NCI-H1694 treated with DMSO at 0.1 percent for 48 hours (cell line): ENCODE measurements around the gene ARHGAP6.

Experiments
- DNase-seq: peaks from one replicate; lab custom pipeline; 2025; lab: John Stamatoyannopoulos, UW

ARHGAP6 gene

GRCh38 chrX:11296051-11296450 lies 369.7 kb downstream of the ARHGAP6 start:
- no peak for DNase-seq

GRCh38 chrX:11293113-11293512 lies 372.6 kb downstream of the ARHGAP6 start, which contains the start of gene AMELX:
Gene AMELX (plus strand): TSS chrX:11293413. CDS start chrX:11294789, 1,376 bp downstream.
- no peak for DNase-seq

- DNase-seq: no peak
Observed at GRCh38 chrX:11290416-11291102, 375.2 kb downstream of the ARHGAP6 start.

GRCh38 chrX:11287505-11287904 lies 378.2 kb downstream of the ARHGAP6 start:
- DNase-seq: no peak

GRCh38 chrX:11285651-11286050 lies 380.1 kb downstream of the ARHGAP6 start:
- DNase-seq: no peak

GRCh38 chrX:11282043-11282442 lies 383.7 kb downstream of the ARHGAP6 start:
- no peak for DNase-seq

- DNase-seq: no peak
Observed at GRCh38 chrX:11273544-11273943, 392.2 kb downstream of the ARHGAP6 start.

- DNase-seq: no peak
Observed at GRCh38 chrX:11272863-11273262, 392.9 kb downstream of the ARHGAP6 start.

GRCh38 chrX:11272290-11272689 lies 393.4 kb downstream of the ARHGAP6 start:
- no peak for DNase-seq

- DNase-seq: no peak
Observed at GRCh38 chrX:11269996-11270395, 395.7 kb downstream of the ARHGAP6 start.

- no peak for DNase-seq
Observed at GRCh38 chrX:11269006-11269405, 396.7 kb downstream of the ARHGAP6 start.

GRCh38 chrX:11267425-11267824 lies 398.3 kb downstream of the ARHGAP6 start:
- no peak for DNase-seq

- no peak for DNase-seq
Observed at GRCh38 chrX:11266573-11267003, 399.1 kb downstream of the ARHGAP6 start.

- no peak for DNase-seq
Observed at GRCh38 chrX:11265352-11265751, 400.4 kb downstream of the ARHGAP6 start.

- DNase-seq: no peak
Observed at GRCh38 chrX:11264925-11265324, 400.8 kb downstream of the ARHGAP6 start.

GRCh38 chrX:11261260-11261659 lies 404.5 kb downstream of the ARHGAP6 start:
- no peak for DNase-seq

- no peak for DNase-seq
Observed at GRCh38 chrX:11259437-11259836, 406.3 kb downstream of the ARHGAP6 start.

GRCh38 chrX:11257711-11258110 lies 408.0 kb downstream of the ARHGAP6 start:
- no peak for DNase-seq

GRCh38 chrX:11257290-11257689 lies 408.4 kb downstream of the ARHGAP6 start:
- DNase-seq: no peak

GRCh38 chrX:11254417-11255109 lies 411.2 kb downstream of the ARHGAP6 start:
- DNase-seq: no peak

GRCh38 chrX:11244636-11245035 lies 421.1 kb downstream of the ARHGAP6 start:
- DNase-seq: no peak

GRCh38 chrX:11242704-11243103 lies 423.0 kb downstream of the ARHGAP6 start:
- no peak for DNase-seq

GRCh38 chrX:11241720-11242119 lies 424.0 kb downstream of the ARHGAP6 start:
- no peak for DNase-seq

GRCh38 chrX:11239230-11239629 lies 426.5 kb downstream of the ARHGAP6 start:
- DNase-seq: no peak
